Activated T-helper 2 cell treated with anti-CD3 and anti-CD28 coated beads, Interferon-gamma antibody, Interleukin-2, Interleukin-4, amounts not matched to agents 10 μg/mL and 5 μg/mL and 100 μg/mL, durations not matched to agents 14 hours and 24 hours and 36 hours (primary cell): ENCODE measurements around the gene MAPKAP1. TPM values are rescaled to one million over a fixed set of nuclear protein-coding genes. Genes with fewer than 3 reads are reported as not detected.

ENCODE experiments used
- DNase-seq: peaks from one replicate; pipeline ENCODE4 v3.0.0; 2021; ENCODE audit warnings: low spot score
- H3K27ac Mint-ChIP-seq: one replicate; pipeline ENCODE4 v1.8.0; 2021; ENCODE audit warnings: mixed read lengths
- H3K27me3 Mint-ChIP-seq: one replicate; pipeline ENCODE4 v1.8.0; 2021; ENCODE audit warnings: low read depth, mixed read lengths
- H3K36me3 Mint-ChIP-seq: one replicate; pipeline ENCODE4 v1.8.0; 2021; ENCODE audit warnings: low read depth, mixed read lengths
- H3K4me1 Mint-ChIP-seq: one replicate; pipeline ENCODE4 v1.8.0; 2021; ENCODE audit warnings: low read depth, mixed read lengths
- H3K4me3 Mint-ChIP-seq: one replicate; pipeline ENCODE4 v1.8.0; 2021; ENCODE audit warnings: low read depth, mild to moderate bottlenecking, moderate library complexity, mixed read lengths
- H3K9me3 Mint-ChIP-seq: one replicate; pipeline ENCODE4 v1.8.0; 2021; ENCODE audit warnings: mixed read lengths
- intact Hi-C: fragments of 100-400 bp; cut with micrococcal nuclease; formaldehyde crosslinking; loops from one replicate; pipeline ENCODE4 v1.15.1; 2023
- total RNA-seq: library from RNA; stranded (reverse); gene quantifications from 2 replicates; pipeline ENCODE4 v1.2.3, GENCODE V29; 2022

Gene MAPKAP1
- total RNA-seq, 1 donor from 2014 or later, result 83.8 TPM

GRCh38 chr9:125440411-125440810, 266.6 kb downstream of the MAPKAP1 start:
- Mint-ChIP-seq H3K36me3 (no peaks in the 10 kb centered on the region), H3K27me3 (no peaks in the 10 kb centered on the region), H3K4me3 (no peak overlapping the region), H3K27ac (no peak overlapping the region), H3K9me3 (no peaks in the 10 kb centered on the region), H3K4me1 (no peaks in the 10 kb centered on the region)
- no peak for DNase-seq
- intact Hi-C loops, result no loop called here

- Mint-ChIP-seq H3K27ac (no peak overlapping the region), H3K27me3 (no peaks in the 10 kb centered on the region), H3K4me1 (no peaks in the 10 kb centered on the region), H3K36me3 (no peaks in the 10 kb centered on the region), H3K4me3 (no peak overlapping the region), H3K9me3 (no peaks in the 10 kb centered on the region)
- DNase-seq, result no peak
- intact Hi-C loops, result no loop called here
Observed at GRCh38 chr9:125439434-125440272, 267.4 kb downstream of the MAPKAP1 start.

- no peak overlapping the region for H3K4me3 Mint-ChIP-seq
- no peaks in the 10 kb centered on the region for H3K4me1 Mint-ChIP-seq
- H3K27ac Mint-ChIP-seq, result no peak overlapping the region
- H3K27me3 Mint-ChIP-seq, result no peaks in the 10 kb centered on the region
- H3K9me3 Mint-ChIP-seq, result no peaks in the 10 kb centered on the region
- intact Hi-C loops, result no loop called here
- no peaks in the 10 kb centered on the region for H3K36me3 Mint-ChIP-seq
- DNase-seq, result no peak
Observed at GRCh38 chr9:125438506-125439433, 268.2 kb downstream of the MAPKAP1 start.

- DNase-seq, result no peak
- no peak overlapping the region for H3K4me3 Mint-ChIP-seq
- no peaks in the 10 kb centered on the region for H3K4me1 Mint-ChIP-seq
- no peak overlapping the region for H3K27ac Mint-ChIP-seq
- H3K27me3 Mint-ChIP-seq, result no peaks in the 10 kb centered on the region
- H3K9me3 Mint-ChIP-seq, result no peaks in the 10 kb centered on the region
- intact Hi-C loops, result no loop called here
- H3K36me3 Mint-ChIP-seq, result no peaks in the 10 kb centered on the region
Observed at GRCh38 chr9:125437771-125438221, 269.2 kb downstream of the MAPKAP1 start.

- intact Hi-C loops, result no loop called here
- no peaks in the 10 kb centered on the region for H3K4me1 Mint-ChIP-seq
- H3K36me3 Mint-ChIP-seq, result no peaks in the 10 kb centered on the region
- no peak overlapping the region for H3K4me3 Mint-ChIP-seq
- H3K27ac Mint-ChIP-seq, result no peak overlapping the region
- no peaks in the 10 kb centered on the region for H3K27me3 Mint-ChIP-seq
- DNase-seq, result no peak
- no peaks in the 10 kb centered on the region for H3K9me3 Mint-ChIP-seq
Observed at GRCh38 chr9:125436613-125437443, 270.2 kb downstream of the MAPKAP1 start.

GRCh38 chr9:125435776-125436612, 271.0 kb downstream of the MAPKAP1 start:
- no peak for DNase-seq
- H3K4me1 Mint-ChIP-seq, result no peaks in the 10 kb centered on the region
- no peaks in the 10 kb centered on the region for H3K36me3 Mint-ChIP-seq
- intact Hi-C loops, result no loop called here
- H3K9me3 Mint-ChIP-seq, result no peaks in the 10 kb centered on the region
- no peaks in the 10 kb centered on the region for H3K27me3 Mint-ChIP-seq
- H3K27ac Mint-ChIP-seq, result no peak overlapping the region
- no peak overlapping the region for H3K4me3 Mint-ChIP-seq

GRCh38 chr9:125434986-125435775, 271.8 kb downstream of the MAPKAP1 start:
- Mint-ChIP-seq H3K27ac (no peak overlapping the region), H3K4me3 (no peak overlapping the region), H3K27me3 (no peaks in the 10 kb centered on the region), H3K4me1 (no peaks in the 10 kb centered on the region), H3K36me3 (no peaks in the 10 kb centered on the region), H3K9me3 (no peaks in the 10 kb centered on the region)
- intact Hi-C loops, result no loop called here
- no peak for DNase-seq

- DNase-seq, result no peak
- Mint-ChIP-seq H3K4me3 (no peak overlapping the region), H3K9me3 (no peaks in the 10 kb centered on the region), H3K27ac (no peak overlapping the region), H3K27me3 (no peaks in the 10 kb centered on the region), H3K4me1 (no peaks in the 10 kb centered on the region), H3K36me3 (no peaks in the 10 kb centered on the region)
- intact Hi-C loops, result no loop called here
Observed at GRCh38 chr9:125433461-125434011, 273.5 kb downstream of the MAPKAP1 start.

GRCh38 chr9:125432715-125433385, 274.2 kb downstream of the MAPKAP1 start:
- Mint-ChIP-seq H3K27me3 (no peaks in the 10 kb centered on the region), H3K9me3 (no peaks in the 10 kb centered on the region), H3K4me3 (no peak overlapping the region), H3K4me1 (no peaks in the 10 kb centered on the region), H3K36me3 (no peaks in the 10 kb centered on the region), H3K27ac (no peak overlapping the region)
- DNase-seq, result no peak
- intact Hi-C loops, result no loop called here

- no peaks in the 10 kb centered on the region for H3K27me3 Mint-ChIP-seq
- no peaks in the 10 kb centered on the region for H3K36me3 Mint-ChIP-seq
- intact Hi-C loops, result no loop called here
- DNase-seq, result no peak
- H3K4me1 Mint-ChIP-seq, result no peaks in the 10 kb centered on the region
- no peak overlapping the region for H3K27ac Mint-ChIP-seq
- H3K9me3 Mint-ChIP-seq, result no peaks in the 10 kb centered on the region
- no peak overlapping the region for H3K4me3 Mint-ChIP-seq
Observed at GRCh38 chr9:125431741-125432271, 275.2 kb downstream of the MAPKAP1 start.

GRCh38 chr9:125431012-125431305, 276.0 kb downstream of the MAPKAP1 start:
- no peaks in the 10 kb centered on the region for H3K27me3 Mint-ChIP-seq

More at GRCh38 chr9:125431012-125431305, 276.0 kb downstream of the MAPKAP1 start:
- H3K27ac Mint-ChIP-seq, result no peak overlapping the region
- intact Hi-C loops, result no loop called here
- H3K4me3 Mint-ChIP-seq, result no peak overlapping the region
- no peaks in the 10 kb centered on the region for H3K36me3 Mint-ChIP-seq
- H3K9me3 Mint-ChIP-seq, result no peaks in the 10 kb centered on the region
- H3K4me1 Mint-ChIP-seq, result no peaks in the 10 kb centered on the region
- DNase-seq, result no peak
